Body of pancreas (tissue), 4 donors: Measurements from ENCODE around the gene EPN2.

ENCODE experiments used
- POLR2A ChIP-seq, 3 donors: fragments of 450-650 bp; IDR thresholded peaks; one replicate each; pipeline ENCODE4 v1.6.1; 2016; ENCODE audit warnings: antibody characterized with exemption in 3 of 3, mild to moderate bottlenecking in 2 of 3
- TF ChIP-seq, protein P1 (sequence below), 7 experiments: fragments of 450-650 bp in 4 of 7; fragments of 200-600 bp in 3 of 7; sonication (generic) in 3 of 7; IDR thresholded peaks; one replicate each; pipeline ENCODE4 v1.5.1; 2016 to 2019; ENCODE audit warnings: antibody characterized with exemption in 7 of 7

DNA sequence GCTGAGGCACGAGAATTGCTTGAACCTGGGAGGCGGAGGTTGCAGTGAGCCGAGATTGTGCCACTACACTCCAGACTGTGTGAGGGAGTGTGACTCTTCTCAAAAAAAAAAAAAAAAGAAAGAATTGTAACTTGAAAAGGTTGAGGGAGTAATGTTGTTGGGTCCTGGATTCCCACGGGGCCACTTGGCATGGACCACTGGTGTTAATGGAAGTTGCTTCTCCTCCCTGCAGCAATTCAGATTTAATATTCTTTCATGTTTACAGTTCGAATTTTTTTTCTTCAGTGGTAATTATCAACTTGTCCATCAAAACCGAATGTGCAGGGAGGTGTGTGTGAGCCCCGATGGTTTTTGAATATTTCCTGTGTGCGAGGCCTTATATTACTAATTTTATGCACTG, 7.2 kb downstream of the EPN2 start:
- TF ChIP-seq, protein P1, sequence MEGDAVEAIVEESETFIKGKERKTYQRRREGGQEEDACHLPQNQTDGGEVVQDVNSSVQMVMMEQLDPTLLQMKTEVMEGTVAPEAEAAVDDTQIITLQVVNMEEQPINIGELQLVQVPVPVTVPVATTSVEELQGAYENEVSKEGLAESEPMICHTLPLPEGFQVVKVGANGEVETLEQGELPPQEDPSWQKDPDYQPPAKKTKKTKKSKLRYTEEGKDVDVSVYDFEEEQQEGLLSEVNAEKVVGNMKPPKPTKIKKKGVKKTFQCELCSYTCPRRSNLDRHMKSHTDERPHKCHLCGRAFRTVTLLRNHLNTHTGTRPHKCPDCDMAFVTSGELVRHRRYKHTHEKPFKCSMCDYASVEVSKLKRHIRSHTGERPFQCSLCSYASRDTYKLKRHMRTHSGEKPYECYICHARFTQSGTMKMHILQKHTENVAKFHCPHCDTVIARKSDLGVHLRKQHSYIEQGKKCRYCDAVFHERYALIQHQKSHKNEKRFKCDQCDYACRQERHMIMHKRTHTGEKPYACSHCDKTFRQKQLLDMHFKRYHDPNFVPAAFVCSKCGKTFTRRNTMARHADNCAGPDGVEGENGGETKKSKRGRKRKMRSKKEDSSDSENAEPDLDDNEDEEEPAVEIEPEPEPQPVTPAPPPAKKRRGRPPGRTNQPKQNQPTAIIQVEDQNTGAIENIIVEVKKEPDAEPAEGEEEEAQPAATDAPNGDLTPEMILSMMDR (IDR thresholded peaks at IDR 0.05), result no peak
- no peak for TF ChIP-seq POLR2A (IDR thresholded peaks at IDR 0.05)
